Lung (tissue), 12 donors: Measurements from ENCODE around the gene ALKBH5. TPM values are rescaled to one million over a fixed set of nuclear protein-coding genes. Genes with fewer than 3 reads are reported as not detected.

Experiments
- ATAC-seq: fragments of 200-7000 bp; cut with Tn5 transposase; one replicate; pipeline ENCODE4 v1.9.1; 2020; ENCODE audit warnings: moderate number of reproducible peaks; ENCODE audit not compliant: insufficient read depth, low FRiP score
- DNase-seq, 3 donors: peaks; one replicate each; pipeline ENCODE4 v3.0.0-alpha.2; 2013 to 2017
- H3K27ac ChIP-seq, 2 donors: one replicate each; pipeline ENCODE4 v1.5.1; 2013; ENCODE audit warnings: mild to moderate bottlenecking in 2 of 2, moderate library complexity in 2 of 2, control low read depth in 1 of 2, inconsistent platforms in 1 of 2, low read depth in 1 of 2, low read length in 1 of 2
- H3K27me3 ChIP-seq, 3 donors: one replicate each; pipeline ENCODE4 v1.5.1; 2013; ENCODE audit warnings: low read length in 2 of 3; ENCODE audit not compliant: control insufficient read depth in 3 of 3, insufficient read depth in 3 of 3
- H3K36me3 ChIP-seq, 4 donors: one replicate each; pipeline ENCODE4 v1.5.1; 2013; ENCODE audit warnings: low read length in 4 of 4, mild to moderate bottlenecking in 1 of 4, moderate library complexity in 1 of 4; ENCODE audit not compliant: control insufficient read depth in 4 of 4, insufficient read depth in 4 of 4
- H3K4me1 ChIP-seq, 5 donors: one replicate each; pipeline ENCODE4 v1.5.1; 2013; ENCODE audit warnings: low read length in 5 of 5, mild to moderate bottlenecking in 2 of 5, moderate library complexity in 1 of 5; ENCODE audit not compliant: control insufficient read depth in 5 of 5, insufficient read depth in 5 of 5
- H3K4me3 ChIP-seq: one replicate; pipeline ENCODE4 v1.5.1; 2013; ENCODE audit warnings: mild to moderate bottlenecking, control low read depth, moderate library complexity
- H3K9ac ChIP-seq, 2 donors: one replicate each; pipeline ENCODE4 v1.5.1; 2013; ENCODE audit warnings: low read length in 2 of 2, control low read depth in 1 of 2; ENCODE audit not compliant: insufficient read depth in 1 of 2
- H3K9me3 ChIP-seq, 4 donors: one replicate each; pipeline ENCODE4 v1.5.1; 2013; ENCODE audit warnings: low read length in 3 of 4, mild to moderate bottlenecking in 1 of 4, moderate library complexity in 1 of 4; ENCODE audit not compliant: control insufficient read depth in 4 of 4, insufficient read depth in 3 of 4
- CTCF ChIP-seq: IDR thresholded peaks from 2 replicates; pipeline ENCODE4 v1.5.1; 2012; ENCODE audit warnings: mild to moderate bottlenecking; ENCODE audit errors: control extremely low read depth, extremely low read depth
- WGBS, 2 donors: extraction: QIAGEN DNeasy Blood & Tissue Kit; methylation state at CpG; one replicate each; pipeline ENCODE4 v1.1.7; 2013; 5-methylcytosine and 5-hydroxymethylcytosine counted together
- polyA plus RNA-seq, 2 donors: library from polyadenylated mRNA; stranded (reverse); fragments of 200-250 nt; gene quantifications; one replicate each; pipeline ENCODE4 v1.2.1, GENCODE V29; 2013
- total RNA-seq, 2 donors: library from RNA; depleted of rRNA in 1 of 2; stranded (reverse); fragments of >200 nt in 1 of 2; gene quantifications; one replicate each; pipeline ENCODE4 v1.2.1, GENCODE V29; 2014 to 2021
- donor health status: control.
- donor health status: control.
- donor health status: Bipolar disorder and iron deficiency.
- donor health status: healthy.
- donor health status: DM: yes; HTN: yes; CAD: no.

Gene ALKBH5
- total and polyA plus RNA-seq, 4 donors = 30.2 to 104 (median 59.8) TPM

- H3K9ac ChIP-seq = peak overlapping the region; percentile 79 to 81
- H3K27me3 ChIP-seq = no peaks in the 10 kb centered on the region
- TF ChIP-seq CTCF = no peak
- H3K4me1 ChIP-seq = peaks cover 0 to 31% (median 12%) of the 10 kb centered on the region in 5 donors
- no peaks in the 10 kb centered on the region for H3K9me3 ChIP-seq
- 29 to 33% methylated on average over 16 of the region's 16 CpGs for WGBS, 2 donors
- ATAC-seq = no peak
- no peak overlapping the region for H3K27ac ChIP-seq
- H3K4me3 ChIP-seq = peak overlapping the region; percentile 52
- DNase-seq = peak in 1 of 3 donors; percentile 16
- no peaks in the 10 kb centered on the region for H3K36me3 ChIP-seq
These were observed 42.8 kb downstream of the ALKBH5 start for GRCh38 chr17:18226284-18226945.

GRCh38 chr17:18227635-18228034 is 44.0 kb downstream of the ALKBH5 start:
- TF ChIP-seq CTCF = no peak
- Histone ChIP-seq H3K9ac (no peak overlapping the region), H3K27me3 (no peaks in the 10 kb centered on the region), H3K9me3 (no peaks in the 10 kb centered on the region), H3K36me3 (peaks cover 0 to under 1% (median under 1%) of the 10 kb centered on the region in 4 donors), H3K4me1 (peaks cover 0 to 31% (median 12%) of the 10 kb centered on the region in 5 donors), H3K4me3 (no peak overlapping the region), H3K27ac (no peak overlapping the region)
- 99 to 100% methylated on average over 5 of the region's 5 CpGs for WGBS, 2 donors
- no peak for DNase-seq
- ATAC-seq = no peak

- Histone ChIP-seq H3K27ac (no peak overlapping the region), H3K9ac (no peak overlapping the region), H3K27me3 (no peaks in the 10 kb centered on the region), H3K9me3 (no peaks in the 10 kb centered on the region), H3K36me3 (peaks cover 0 to 4% (median 1%) of the 10 kb centered on the region in 4 donors), H3K4me1 (peaks cover 0 to 31% (median 12%) of the 10 kb centered on the region in 5 donors), H3K4me3 (no peak overlapping the region)
- no peak for TF ChIP-seq CTCF
- WGBS, 2 donors = 94 to 95% methylated on average over 10 of the region's 10 CpGs
- DNase-seq (no peak), ATAC-seq (no peak)
These were observed 44.6 kb downstream of the ALKBH5 start for GRCh38 chr17:18228176-18228682.
